Immature natural killer cell (primary cell): Measurements from ENCODE around the gene TEX22. TPM values are rescaled to one million over a fixed set of nuclear protein-coding genes. Genes with fewer than 3 reads are reported as not detected.

Experiments used
- DNase-seq, 3 donors: peaks; one replicate each; pipeline ENCODE4 v3.0.0; 2022; ENCODE audit warnings: mixed read lengths in 1 of 3
- H3K27ac Mint-ChIP-seq, 6 donors: one replicate each; pipeline ENCODE4 v1.8.0; 2020; ENCODE audit warnings: mixed read lengths in 6 of 6, mild to moderate bottlenecking in 5 of 6, inconsistent platforms in 4 of 6, moderate library complexity in 3 of 6
- H3K27me3 Mint-ChIP-seq, 3 donors: one replicate each; pipeline ENCODE4 v1.8.0; 2020 to 2021; ENCODE audit warnings: low read depth in 3 of 3, mild to moderate bottlenecking in 3 of 3, mixed read lengths in 3 of 3, moderate library complexity in 3 of 3, inconsistent platforms in 1 of 3
- H3K36me3 Mint-ChIP-seq, 3 donors: one replicate each; pipeline ENCODE4 v1.8.0; 2020; ENCODE audit warnings: mixed read lengths in 3 of 3, inconsistent platforms in 2 of 3, mild to moderate bottlenecking in 2 of 3
- H3K4me1 Mint-ChIP-seq, 2 donors: one replicate each; pipeline ENCODE4 v1.8.0; 2020; ENCODE audit warnings: inconsistent platforms in 2 of 2, mild to moderate bottlenecking in 2 of 2, mixed read lengths in 2 of 2, moderate library complexity in 1 of 2
- H3K4me3 Mint-ChIP-seq, 5 donors: one replicate each; pipeline ENCODE4 v1.8.0; 2020; ENCODE audit warnings: mild to moderate bottlenecking in 5 of 5, mixed read lengths in 5 of 5, inconsistent platforms in 3 of 5, moderate library complexity in 3 of 5
- H3K9me3 Mint-ChIP-seq, 6 donors: one replicate each; pipeline ENCODE4 v1.8.0; 2020; ENCODE audit warnings: mild to moderate bottlenecking in 6 of 6, mixed read lengths in 6 of 6, inconsistent platforms in 4 of 6, moderate library complexity in 3 of 6
- polyA plus RNA-seq, 3 donors: library from polyadenylated mRNA; unstranded; fragments of 300-500 nt; fragmentation: Illumina TruSeq; gene quantifications; one replicate each; pipeline ENCODE4 v1.2.3, GENCODE V29; 2021

The TEX22 gene
- polyA plus RNA-seq, 3 donors from 2014 or later, result 0.52 to 1.0 (median 0.79) TPM

GRCh38 chr14:105374389-105374788, 23.9 kb upstream of the TEX22 start:
- Mint-ChIP-seq H3K27ac (peak overlapping the region in 5 of 6 donors; percentile 37 to 78 (median 46)), H3K36me3 (peaks cover 0 to 4% (median 0%) of the 10 kb centered on the region in 3 donors), H3K4me3 (no peak overlapping the region), H3K27me3 (peaks cover 0 to 12% (median 0%) of the 10 kb centered on the region in 3 donors), H3K4me1 (peaks cover 31 to 33% of the 10 kb centered on the region in 2 donors), H3K9me3 (no peaks in the 10 kb centered on the region)
- no peak for DNase-seq

GRCh38 chr14:105375635-105376057, 22.7 kb upstream of the TEX22 start:
- Mint-ChIP-seq H3K27ac (peak overlapping the region; percentile 73 to 94 (median 88)), H3K27me3 (peaks cover 0 to 12% (median 0%) of the 10 kb centered on the region in 3 donors), H3K4me3 (peak overlapping the region; percentile 19 to 81 (median 66)), H3K4me1 (peaks cover 29 to 33% of the 10 kb centered on the region in 2 donors), H3K9me3 (no peaks in the 10 kb centered on the region), H3K36me3 (peaks cover 0 to 3% (median 0%) of the 10 kb centered on the region in 3 donors)
- peak; percentile 64 to 74 (median 72) for DNase-seq

GRCh38 chr14:105376521-105377440, 21.6 kb upstream of the TEX22 start:
- H3K27me3 Mint-ChIP-seq, result peaks cover 0 to 10% (median 0%) of the 10 kb centered on the region in 3 donors
- H3K27ac Mint-ChIP-seq, result peak overlapping the region in 4 of 6 donors; percentile 62 to 86 (median 68)
- H3K9me3 Mint-ChIP-seq, result no peaks in the 10 kb centered on the region
- H3K4me1 Mint-ChIP-seq, result peaks cover 24 to 28% of the 10 kb centered on the region in 2 donors
- H3K36me3 Mint-ChIP-seq, result no peaks in the 10 kb centered on the region
- no peak for DNase-seq
- peak overlapping the region in 2 of 5 donors; percentile 19 to 24 for H3K4me3 Mint-ChIP-seq

GRCh38 chr14:105377555-105378182, 20.7 kb upstream of the TEX22 start:
- Mint-ChIP-seq H3K9me3 (no peaks in the 10 kb centered on the region), H3K27ac (peak overlapping the region; percentile 62 to 88 (median 72)), H3K4me3 (peak overlapping the region in 3 of 5 donors; percentile 33 to 52 (median 48)), H3K36me3 (no peaks in the 10 kb centered on the region), H3K4me1 (peaks cover 24 to 28% of the 10 kb centered on the region in 2 donors), H3K27me3 (peaks cover 0 to 10% (median 0%) of the 10 kb centered on the region in 3 donors)
- peak in 1 of 3 donors; percentile 17 for DNase-seq

GRCh38 chr14:105378199-105378598, 20.1 kb upstream of the TEX22 start:
- DNase-seq, result no peak
- H3K27ac Mint-ChIP-seq, result peak overlapping the region; percentile 35 to 88 (median 72)
- H3K27me3 Mint-ChIP-seq, result peaks cover 0 to 10% (median 0%) of the 10 kb centered on the region in 3 donors
- H3K4me3 Mint-ChIP-seq, result peak overlapping the region in 4 of 5 donors; percentile 21 to 52 (median 40)
- H3K4me1 Mint-ChIP-seq, result peaks cover 24 to 28% of the 10 kb centered on the region in 2 donors
- H3K36me3 Mint-ChIP-seq, result no peaks in the 10 kb centered on the region
- H3K9me3 Mint-ChIP-seq, result no peaks in the 10 kb centered on the region

- H3K27ac Mint-ChIP-seq, result peak overlapping the region in 3 of 6 donors; percentile 48 to 49 (median 49)
- peak overlapping the region in 1 of 5 donors; percentile 3 for H3K4me3 Mint-ChIP-seq
- no peaks in the 10 kb centered on the region for H3K9me3 Mint-ChIP-seq
- peaks cover 24 to 28% of the 10 kb centered on the region in 2 donors for H3K4me1 Mint-ChIP-seq
- peaks cover 0 to 4% (median 0%) of the 10 kb centered on the region in 3 donors for H3K36me3 Mint-ChIP-seq
- no peak for DNase-seq
- peaks cover 0 to 10% (median 0%) of the 10 kb centered on the region in 3 donors for H3K27me3 Mint-ChIP-seq
Observed at GRCh38 chr14:105378873-105379685, 19.3 kb upstream of the TEX22 start.

- H3K4me3 Mint-ChIP-seq, result no peak overlapping the region
- H3K27ac Mint-ChIP-seq, result no peak overlapping the region
Observed at GRCh38 chr14:105379946-105380345, 18.4 kb upstream of the TEX22 start.

GRCh38 chr14:105380756-105381155, 17.6 kb upstream of the TEX22 start:
- H3K27ac Mint-ChIP-seq, result no peak overlapping the region
- H3K4me1 Mint-ChIP-seq, result peaks cover 18 to 21% of the 10 kb centered on the region in 2 donors
- H3K9me3 Mint-ChIP-seq, result no peaks in the 10 kb centered on the region
- no peak overlapping the region for H3K4me3 Mint-ChIP-seq
- H3K27me3 Mint-ChIP-seq, result peaks cover 0 to 8% (median 0%) of the 10 kb centered on the region in 3 donors
- H3K36me3 Mint-ChIP-seq, result peaks cover 0 to 4% (median 0%) of the 10 kb centered on the region in 3 donors
- DNase-seq, result no peak

More at GRCh38 chr14:105379946-105380345, 18.4 kb upstream of the TEX22 start:
- peaks cover 0 to 10% (median 0%) of the 10 kb centered on the region in 3 donors for H3K27me3 Mint-ChIP-seq
- no peaks in the 10 kb centered on the region for H3K9me3 Mint-ChIP-seq
- peaks cover 0 to 4% (median 0%) of the 10 kb centered on the region in 3 donors for H3K36me3 Mint-ChIP-seq
- peaks cover 22 to 28% of the 10 kb centered on the region in 2 donors for H3K4me1 Mint-ChIP-seq
- no peak for DNase-seq

GRCh38 chr14:105381446-105382342, 16.6 kb upstream of the TEX22 start:
- Mint-ChIP-seq H3K27ac (no peak overlapping the region), H3K9me3 (no peaks in the 10 kb centered on the region), H3K36me3 (peaks cover 0 to 4% (median 0%) of the 10 kb centered on the region in 3 donors), H3K27me3 (peaks cover 0 to 4% (median 0%) of the 10 kb centered on the region in 3 donors), H3K4me1 (peaks cover 12 to 16% of the 10 kb centered on the region in 2 donors), H3K4me3 (no peak overlapping the region)
- no peak for DNase-seq

GRCh38 chr14:105382343-105383082, 15.8 kb upstream of the TEX22 start:
- Mint-ChIP-seq H3K27ac (no peak overlapping the region), H3K9me3 (no peaks in the 10 kb centered on the region), H3K36me3 (peaks cover 0 to 4% (median 0%) of the 10 kb centered on the region in 3 donors), H3K4me1 (peaks cover 8 to 16% of the 10 kb centered on the region in 2 donors), H3K4me3 (no peak overlapping the region), H3K27me3 (peaks cover 0 to 4% (median 0%) of the 10 kb centered on the region in 3 donors)
- DNase-seq, result no peak

GRCh38 chr14:105383083-105383730, 15.1 kb upstream of the TEX22 start:
- Mint-ChIP-seq H3K4me1 (peaks cover 5 to 11% of the 10 kb centered on the region in 2 donors), H3K27me3 (peaks cover 0 to under 1% (median 0%) of the 10 kb centered on the region in 3 donors), H3K27ac (no peak overlapping the region), H3K36me3 (peaks cover 0 to 4% (median 0%) of the 10 kb centered on the region in 3 donors), H3K9me3 (no peaks in the 10 kb centered on the region), H3K4me3 (no peak overlapping the region)
- DNase-seq, result no peak
